Liver (tissue), 9 donors: Measurements from ENCODE around the gene PLCB4. TPM values are rescaled to one million over a fixed set of nuclear protein-coding genes. Genes with fewer than 3 reads are reported as not detected.

ENCODE experiments used
- DNase-seq: peaks from one replicate; pipeline ENCODE4 v3.0.0-alpha.2; 2017; ENCODE audit warnings: low spot score
- H3K27ac ChIP-seq, 2 donors: one replicate each; pipeline ENCODE4 v1.7.0; 2013; ENCODE audit warnings: inconsistent platforms in 2 of 2, low read length in 2 of 2, control low read depth in 1 of 2, low read depth in 1 of 2, mild to moderate bottlenecking in 1 of 2
- H3K27me3 ChIP-seq, 4 donors: one replicate each; pipeline versions ENCODE4 v1.6.1 to v1.7.0; 2013; ENCODE audit warnings: low read length in 3 of 4, inconsistent platforms in 1 of 4, mild to moderate bottlenecking in 1 of 4, moderate library complexity in 1 of 4; ENCODE audit not compliant: control insufficient read depth in 4 of 4, insufficient read depth in 4 of 4
- H3K36me3 ChIP-seq, 4 donors: one replicate each; pipeline versions ENCODE4 v1.6.1 to v1.7.0; 2013; ENCODE audit warnings: low read length in 3 of 4, mild to moderate bottlenecking in 3 of 4, low read depth in 1 of 4, moderate library complexity in 1 of 4; ENCODE audit not compliant: control insufficient read depth in 4 of 4, insufficient read depth in 3 of 4
- H3K4me1 ChIP-seq, 4 donors: one replicate each; pipeline versions ENCODE4 v1.6.1 to v1.7.0; 2013; ENCODE audit warnings: low read length in 3 of 4, mild to moderate bottlenecking in 3 of 4, moderate library complexity in 1 of 4; ENCODE audit not compliant: control insufficient read depth in 4 of 4, insufficient read depth in 4 of 4
- H3K4me3 ChIP-seq, 3 donors: one replicate each; pipeline versions ENCODE4 v1.6.1 to v1.7.0; 2013; ENCODE audit warnings: low read length in 3 of 3, control low read depth in 1 of 3, low read depth in 1 of 3, mild to moderate bottlenecking in 1 of 3
- H3K9ac ChIP-seq, 2 donors: one replicate each; pipeline ENCODE4 v1.7.0; 2013; ENCODE audit warnings: low read length in 2 of 2, mild to moderate bottlenecking in 2 of 2, moderate library complexity in 2 of 2, control low read depth in 1 of 2, low read depth in 1 of 2
- H3K9me3 ChIP-seq, 4 donors: one replicate each; pipeline versions ENCODE4 v1.6.1 to v1.7.0; 2013; ENCODE audit warnings: low read length in 3 of 4; ENCODE audit not compliant: control insufficient read depth in 4 of 4
- EGR1 ChIP-seq, 2 donors: IDR thresholded peaks; 2 replicates each; pipeline ENCODE4 v1.6.1; 2016 to 2018; ENCODE audit warnings: antibody characterized with exemption in 2 of 2, low read depth in 2 of 2
- FOXA1 ChIP-seq: IDR thresholded peaks from 2 replicates; pipeline ENCODE4 v1.6.1; 2016; ENCODE audit warnings: antibody characterized with exemption
- FOXA2 ChIP-seq: IDR thresholded peaks from 2 replicates; pipeline ENCODE4 v1.6.1; 2016; ENCODE audit warnings: antibody characterized with exemption
- GABPA ChIP-seq, 2 donors: IDR thresholded peaks in 1 of 2; conservative IDR thresholded peaks in 1 of 2; 2 replicates each; pipeline ENCODE4 v1.6.1; 2016; ENCODE audit warnings: antibody characterized with exemption in 2 of 2, mild to moderate bottlenecking in 1 of 2, moderate library complexity in 1 of 2
- HNF4A ChIP-seq, 2 donors: conservative IDR thresholded peaks; 2 replicates each; pipeline ENCODE4 v1.6.1; 2016; ENCODE audit warnings: antibody characterized with exemption in 2 of 2, mild to moderate bottlenecking in 2 of 2
- HNF4G ChIP-seq: IDR thresholded peaks from 2 replicates; pipeline ENCODE4 v1.6.1; 2016; ENCODE audit warnings: antibody characterized with exemption
- JUND ChIP-seq, 2 donors: IDR thresholded peaks; 2 replicates each; pipeline ENCODE4 v1.6.1; 2016; ENCODE audit warnings: antibody characterized with exemption in 2 of 2
- NR2F2 ChIP-seq: IDR thresholded peaks from 2 replicates; pipeline ENCODE4 v1.6.1; 2016; ENCODE audit warnings: antibody characterized with exemption
- RAD21 ChIP-seq, 2 donors: IDR thresholded peaks; 2 replicates each; pipeline ENCODE4 v1.6.1; 2016; ENCODE audit warnings: antibody characterized with exemption in 2 of 2, mild to moderate bottlenecking in 2 of 2
- RXRA ChIP-seq, 2 donors: IDR thresholded peaks; 2 replicates each; pipeline ENCODE4 v1.6.1; 2017 to 2018; ENCODE audit warnings: antibody characterized with exemption in 2 of 2, mild to moderate bottlenecking in 1 of 2
- SP1 ChIP-seq: IDR thresholded peaks from 2 replicates; pipeline ENCODE4 v1.6.1; 2018; ENCODE audit warnings: antibody characterized with exemption, mild to moderate bottlenecking
- TAF1 ChIP-seq: conservative IDR thresholded peaks from 2 replicates; pipeline ENCODE4 v1.6.1; 2016; ENCODE audit warnings: antibody characterized with exemption, mild to moderate bottlenecking
- YY1 ChIP-seq: IDR thresholded peaks from 2 replicates; pipeline ENCODE4 v1.6.1; 2016; ENCODE audit warnings: antibody characterized with exemption, mild to moderate bottlenecking
- WGBS: extraction: QIAGEN DNeasy Blood & Tissue Kit; methylation state at CpG from one replicate; pipeline ENCODE4 v1.1.7; 2013; 5-methylcytosine and 5-hydroxymethylcytosine counted together
- polyA plus RNA-seq, 2 donors: library from polyadenylated mRNA; stranded (reverse) in 1 of 2; unstranded in 1 of 2; fragments of 200-250 nt in 1 of 2; fragments of >200 nt in 1 of 2; fragmentation: Nextera tagmentation in 1 of 2; extraction: Ambion mirVana in 1 of 2; gene quantifications; one replicate each; pipeline versions ENCODE4 v1.2.1 to v1.2.3, GENCODE V29; 2013 to 2015
- total RNA-seq, 2 donors: library from RNA; depleted of rRNA; stranded (reverse); fragments of >200 nt; gene quantifications; one replicate each; pipeline ENCODE4 v1.2.3, GENCODE V29; 2014
- TF ChIP-seq, protein P1 (sequence below): IDR thresholded peaks from 2 replicates; pipeline ENCODE4 v1.6.1; 2016; ENCODE audit warnings: antibody characterized with exemption
- TF ChIP-seq, protein P2 (sequence below): IDR thresholded peaks from 2 replicates; pipeline ENCODE4 v1.6.1; 2016; ENCODE audit warnings: antibody characterized with exemption
- TF ChIP-seq, protein P3 (sequence below): IDR thresholded peaks from 2 replicates; pipeline ENCODE4 v1.6.1; 2016; ENCODE audit warnings: antibody characterized with exemption, mild to moderate bottlenecking
- TF ChIP-seq, protein P4 (sequence below): IDR thresholded peaks from 2 replicates; pipeline ENCODE4 v1.6.1; 2016; ENCODE audit warnings: antibody characterized with exemption
- TF ChIP-seq, protein P5 (sequence below): fragments of 150-350 bp; IDR thresholded peaks from 2 replicates; pipeline ENCODE4 v1.5.1; 2017; ENCODE audit warnings: improper control_type of control experiment, low read depth, low read length; ENCODE audit not compliant: missing input control
- donor health status: healthy.
- donor health status: healthy.
- donor health status: healthy.
- donor health status: healthy.
- donor health status: healthy.

PLCB4 gene
- total and polyA plus RNA-seq, 4 donors, result 0.14 to 0.67 (median 0.30) TPM

DNA sequence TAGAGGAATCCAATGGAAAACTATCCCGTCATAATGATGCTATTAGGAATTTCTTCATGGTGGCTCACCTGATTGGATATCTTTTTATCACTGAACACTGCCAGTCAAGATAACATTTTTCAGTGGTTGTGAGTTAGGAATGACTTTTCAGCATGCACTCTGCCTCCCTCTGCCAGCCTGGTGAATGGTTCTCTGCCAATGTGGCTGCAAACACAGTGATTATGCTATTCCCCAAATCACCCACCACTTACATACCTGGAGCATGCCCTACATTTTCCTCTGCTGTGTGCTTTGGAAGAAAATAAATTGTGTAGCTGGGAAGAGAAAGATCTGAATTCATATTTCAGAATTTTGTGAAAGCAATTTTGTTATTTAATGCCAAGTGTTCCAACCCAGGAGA, 342.9 kb downstream of the PLCB4 start (continued):
- TF ChIP-seq NR2F2 (no peak), SP1 (no peak), GABPA (IDR thresholded peaks at IDR 0.05 in 1 of 2, conservative IDR thresholded peaks at IDR 0.05 in 1 of 2) (no peak), EGR1 (IDR thresholded peaks at IDR 0.05; ENCODE audit: low read depth in 2 of 2) (no peak), FOXA2 (no peak), RAD21 (IDR thresholded peaks at IDR 0.05) (no peak), RXRA (IDR thresholded peaks at IDR 0.05) (no peak)
- TF ChIP-seq, protein P1, sequence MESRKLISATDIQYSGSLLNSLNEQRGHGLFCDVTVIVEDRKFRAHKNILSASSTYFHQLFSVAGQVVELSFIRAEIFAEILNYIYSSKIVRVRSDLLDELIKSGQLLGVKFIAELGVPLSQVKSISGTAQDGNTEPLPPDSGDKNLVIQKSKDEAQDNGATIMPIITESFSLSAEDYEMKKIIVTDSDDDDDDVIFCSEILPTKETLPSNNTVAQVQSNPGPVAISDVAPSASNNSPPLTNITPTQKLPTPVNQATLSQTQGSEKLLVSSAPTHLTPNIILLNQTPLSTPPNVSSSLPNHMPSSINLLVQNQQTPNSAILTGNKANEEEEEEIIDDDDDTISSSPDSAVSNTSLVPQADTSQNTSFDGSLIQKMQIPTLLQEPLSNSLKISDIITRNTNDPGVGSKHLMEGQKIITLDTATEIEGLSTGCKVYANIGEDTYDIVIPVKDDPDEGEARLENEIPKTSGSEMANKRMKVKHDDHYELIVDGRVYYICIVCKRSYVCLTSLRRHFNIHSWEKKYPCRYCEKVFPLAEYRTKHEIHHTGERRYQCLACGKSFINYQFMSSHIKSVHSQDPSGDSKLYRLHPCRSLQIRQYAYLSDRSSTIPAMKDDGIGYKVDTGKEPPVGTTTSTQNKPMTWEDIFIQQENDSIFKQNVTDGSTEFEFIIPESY, result no peak
- TF ChIP-seq, protein P2, sequence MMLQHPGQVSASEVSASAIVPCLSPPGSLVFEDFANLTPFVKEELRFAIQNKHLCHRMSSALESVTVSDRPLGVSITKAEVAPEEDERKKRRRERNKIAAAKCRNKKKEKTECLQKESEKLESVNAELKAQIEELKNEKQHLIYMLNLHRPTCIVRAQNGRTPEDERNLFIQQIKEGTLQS, result no peak

DNA sequence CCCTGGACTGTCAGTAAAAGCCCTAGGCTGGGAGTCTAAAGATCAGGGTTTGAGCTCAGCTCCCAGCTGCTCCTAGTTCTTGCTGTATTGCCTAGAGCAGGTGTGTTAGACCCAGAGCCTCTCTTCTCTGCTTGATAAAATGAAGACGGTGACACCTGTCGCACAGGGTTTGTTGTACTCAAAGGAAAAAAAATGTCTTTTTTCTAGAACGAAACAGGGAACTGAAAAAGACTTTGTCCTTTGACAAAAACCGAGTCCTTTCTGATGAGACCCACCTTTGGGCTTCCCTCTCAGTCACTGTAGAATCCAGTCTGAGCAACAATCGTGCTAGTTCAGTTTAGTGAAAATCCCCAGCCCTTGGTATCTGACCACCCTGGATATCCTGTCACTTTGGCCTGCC, 343.4 kb downstream of the PLCB4 start:
- WGBS, result 87% methylated on average over 5 of the region's 5 CpGs
- no peak overlapping the region for H3K9ac ChIP-seq
- TF ChIP-seq, protein P2, result no peak
- no peak for DNase-seq
- H3K27me3 ChIP-seq, result no peaks in the 10 kb centered on the region
- H3K27ac ChIP-seq, result no peak overlapping the region
- no peaks in the 10 kb centered on the region for H3K36me3 ChIP-seq
- no peaks in the 10 kb centered on the region for H3K4me1 ChIP-seq
- no peaks in the 10 kb centered on the region for H3K9me3 ChIP-seq
- H3K4me3 ChIP-seq, result no peak overlapping the region

DNA sequence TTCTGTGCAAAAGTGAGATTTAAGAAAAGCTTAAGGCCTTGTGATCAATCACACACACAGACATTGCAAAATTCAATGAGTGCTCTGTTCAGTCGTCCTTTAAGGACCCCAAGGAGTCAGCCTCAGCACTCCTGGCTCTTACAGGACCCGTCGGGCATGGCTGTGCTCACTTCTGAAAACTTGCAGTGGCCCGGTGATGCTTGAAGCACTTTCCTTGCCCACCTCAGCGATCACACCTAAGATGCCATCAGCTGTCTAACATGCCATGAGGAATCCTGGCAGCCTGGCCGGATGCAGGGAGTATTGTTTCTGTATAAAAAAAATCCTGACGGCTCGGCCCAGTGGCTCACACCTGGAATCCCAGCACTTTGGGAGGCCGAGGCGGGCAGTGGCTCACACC, 344.1 kb downstream of the PLCB4 start:
- Histone ChIP-seq H3K9me3 (no peaks in the 10 kb centered on the region), H3K27me3 (no peaks in the 10 kb centered on the region), H3K27ac (no peak overlapping the region), H3K9ac (no peak overlapping the region), H3K36me3 (no peaks in the 10 kb centered on the region), H3K4me1 (no peaks in the 10 kb centered on the region), H3K4me3 (no peak overlapping the region)
- DNase-seq, result no peak
- no peak for TF ChIP-seq JUND (IDR thresholded peaks at IDR 0.05)
- no peak for TF ChIP-seq GABPA (IDR thresholded peaks at IDR 0.05 in 1 of 2, conservative IDR thresholded peaks at IDR 0.05 in 1 of 2)
- TF ChIP-seq RAD21 (IDR thresholded peaks at IDR 0.05), result no peak
- TF ChIP-seq, protein P3, sequence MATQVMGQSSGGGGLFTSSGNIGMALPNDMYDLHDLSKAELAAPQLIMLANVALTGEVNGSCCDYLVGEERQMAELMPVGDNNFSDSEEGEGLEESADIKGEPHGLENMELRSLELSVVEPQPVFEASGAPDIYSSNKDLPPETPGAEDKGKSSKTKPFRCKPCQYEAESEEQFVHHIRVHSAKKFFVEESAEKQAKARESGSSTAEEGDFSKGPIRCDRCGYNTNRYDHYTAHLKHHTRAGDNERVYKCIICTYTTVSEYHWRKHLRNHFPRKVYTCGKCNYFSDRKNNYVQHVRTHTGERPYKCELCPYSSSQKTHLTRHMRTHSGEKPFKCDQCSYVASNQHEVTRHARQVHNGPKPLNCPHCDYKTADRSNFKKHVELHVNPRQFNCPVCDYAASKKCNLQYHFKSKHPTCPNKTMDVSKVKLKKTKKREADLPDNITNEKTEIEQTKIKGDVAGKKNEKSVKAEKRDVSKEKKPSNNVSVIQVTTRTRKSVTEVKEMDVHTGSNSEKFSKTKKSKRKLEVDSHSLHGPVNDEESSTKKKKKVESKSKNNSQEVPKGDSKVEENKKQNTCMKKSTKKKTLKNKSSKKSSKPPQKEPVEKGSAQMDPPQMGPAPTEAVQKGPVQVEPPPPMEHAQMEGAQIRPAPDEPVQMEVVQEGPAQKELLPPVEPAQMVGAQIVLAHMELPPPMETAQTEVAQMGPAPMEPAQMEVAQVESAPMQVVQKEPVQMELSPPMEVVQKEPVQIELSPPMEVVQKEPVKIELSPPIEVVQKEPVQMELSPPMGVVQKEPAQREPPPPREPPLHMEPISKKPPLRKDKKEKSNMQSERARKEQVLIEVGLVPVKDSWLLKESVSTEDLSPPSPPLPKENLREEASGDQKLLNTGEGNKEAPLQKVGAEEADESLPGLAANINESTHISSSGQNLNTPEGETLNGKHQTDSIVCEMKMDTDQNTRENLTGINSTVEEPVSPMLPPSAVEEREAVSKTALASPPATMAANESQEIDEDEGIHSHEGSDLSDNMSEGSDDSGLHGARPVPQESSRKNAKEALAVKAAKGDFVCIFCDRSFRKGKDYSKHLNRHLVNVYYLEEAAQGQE, result no peak
- TF ChIP-seq HNF4A (conservative IDR thresholded peaks at IDR 0.05), result no peak
- TF ChIP-seq SP1, result no peak
- TF ChIP-seq, protein P4, sequence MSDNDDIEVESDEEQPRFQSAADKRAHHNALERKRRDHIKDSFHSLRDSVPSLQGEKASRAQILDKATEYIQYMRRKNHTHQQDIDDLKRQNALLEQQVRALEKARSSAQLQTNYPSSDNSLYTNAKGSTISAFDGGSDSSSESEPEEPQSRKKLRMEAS, result no peak
- no peak for TF ChIP-seq TAF1
- TF ChIP-seq, protein P1, result no peak
- TF ChIP-seq FOXA2, result no peak
- TF ChIP-seq HNF4G, result no peak
- TF ChIP-seq, protein P2, result no peak
- no peak for TF ChIP-seq EGR1 (IDR thresholded peaks at IDR 0.05; ENCODE audit: low read depth in 2 of 2)
- TF ChIP-seq, protein P5, sequence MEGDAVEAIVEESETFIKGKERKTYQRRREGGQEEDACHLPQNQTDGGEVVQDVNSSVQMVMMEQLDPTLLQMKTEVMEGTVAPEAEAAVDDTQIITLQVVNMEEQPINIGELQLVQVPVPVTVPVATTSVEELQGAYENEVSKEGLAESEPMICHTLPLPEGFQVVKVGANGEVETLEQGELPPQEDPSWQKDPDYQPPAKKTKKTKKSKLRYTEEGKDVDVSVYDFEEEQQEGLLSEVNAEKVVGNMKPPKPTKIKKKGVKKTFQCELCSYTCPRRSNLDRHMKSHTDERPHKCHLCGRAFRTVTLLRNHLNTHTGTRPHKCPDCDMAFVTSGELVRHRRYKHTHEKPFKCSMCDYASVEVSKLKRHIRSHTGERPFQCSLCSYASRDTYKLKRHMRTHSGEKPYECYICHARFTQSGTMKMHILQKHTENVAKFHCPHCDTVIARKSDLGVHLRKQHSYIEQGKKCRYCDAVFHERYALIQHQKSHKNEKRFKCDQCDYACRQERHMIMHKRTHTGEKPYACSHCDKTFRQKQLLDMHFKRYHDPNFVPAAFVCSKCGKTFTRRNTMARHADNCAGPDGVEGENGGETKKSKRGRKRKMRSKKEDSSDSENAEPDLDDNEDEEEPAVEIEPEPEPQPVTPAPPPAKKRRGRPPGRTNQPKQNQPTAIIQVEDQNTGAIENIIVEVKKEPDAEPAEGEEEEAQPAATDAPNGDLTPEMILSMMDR, result no peak
- no peak for TF ChIP-seq YY1
- TF ChIP-seq FOXA1, result no peak
- 86% methylated on average over 10 of the region's 10 CpGs for WGBS
